T-helper 17 cell (primary cell): ENCODE data around the gene SEZ6. TPM values are rescaled to one million over a fixed set of nuclear protein-coding genes. Genes with fewer than 3 reads are reported as not detected.

ENCODE experiments used
- ATAC-seq: fragments of 150-1000 bp; cut with Tn5 transposase; 2 replicates; pipeline ENCODE4 v1.10.0; 2021; ENCODE audit warnings: mild to moderate bottlenecking, moderate library complexity
- DNase-seq, 3 donors: peaks; one replicate each; pipeline versions ENCODE4 v3.0.0 to v3.0.0-alpha.2; 2020 to 2021
- H3K9me3 ChIP-seq: one replicate; pipeline ENCODE4 v1.7.0; 2013; ENCODE audit warnings: low read length, mild to moderate bottlenecking; ENCODE audit not compliant: control insufficient read depth, poor library complexity, severe bottlenecking
- H3K27ac Mint-ChIP-seq: one replicate; pipeline ENCODE4 v1.8.0; 2022; ENCODE audit warnings: mild to moderate bottlenecking, moderate library complexity, mixed read lengths
- H3K27me3 Mint-ChIP-seq: one replicate; pipeline ENCODE4 v1.8.0; 2022; ENCODE audit warnings: mixed read lengths
- H3K36me3 Mint-ChIP-seq: one replicate; pipeline ENCODE4 v1.8.0; 2022; ENCODE audit warnings: low read depth, mixed read lengths
- H3K4me1 Mint-ChIP-seq: one replicate; pipeline ENCODE4 v1.8.0; 2022; ENCODE audit warnings: mild to moderate bottlenecking, mixed read lengths
- H3K4me3 Mint-ChIP-seq: one replicate; pipeline ENCODE4 v1.8.0; 2022; ENCODE audit warnings: mild to moderate bottlenecking, moderate library complexity, mixed read lengths
- total RNA-seq, 4 donors: library from RNA in 2 of 4; stranded (reverse) in 2 of 4; gene quantifications; one replicate each; pipeline ENCODE4 v1.2.3 and lab custom pipeline; 2022 to 2026

SEZ6 gene, protein sequence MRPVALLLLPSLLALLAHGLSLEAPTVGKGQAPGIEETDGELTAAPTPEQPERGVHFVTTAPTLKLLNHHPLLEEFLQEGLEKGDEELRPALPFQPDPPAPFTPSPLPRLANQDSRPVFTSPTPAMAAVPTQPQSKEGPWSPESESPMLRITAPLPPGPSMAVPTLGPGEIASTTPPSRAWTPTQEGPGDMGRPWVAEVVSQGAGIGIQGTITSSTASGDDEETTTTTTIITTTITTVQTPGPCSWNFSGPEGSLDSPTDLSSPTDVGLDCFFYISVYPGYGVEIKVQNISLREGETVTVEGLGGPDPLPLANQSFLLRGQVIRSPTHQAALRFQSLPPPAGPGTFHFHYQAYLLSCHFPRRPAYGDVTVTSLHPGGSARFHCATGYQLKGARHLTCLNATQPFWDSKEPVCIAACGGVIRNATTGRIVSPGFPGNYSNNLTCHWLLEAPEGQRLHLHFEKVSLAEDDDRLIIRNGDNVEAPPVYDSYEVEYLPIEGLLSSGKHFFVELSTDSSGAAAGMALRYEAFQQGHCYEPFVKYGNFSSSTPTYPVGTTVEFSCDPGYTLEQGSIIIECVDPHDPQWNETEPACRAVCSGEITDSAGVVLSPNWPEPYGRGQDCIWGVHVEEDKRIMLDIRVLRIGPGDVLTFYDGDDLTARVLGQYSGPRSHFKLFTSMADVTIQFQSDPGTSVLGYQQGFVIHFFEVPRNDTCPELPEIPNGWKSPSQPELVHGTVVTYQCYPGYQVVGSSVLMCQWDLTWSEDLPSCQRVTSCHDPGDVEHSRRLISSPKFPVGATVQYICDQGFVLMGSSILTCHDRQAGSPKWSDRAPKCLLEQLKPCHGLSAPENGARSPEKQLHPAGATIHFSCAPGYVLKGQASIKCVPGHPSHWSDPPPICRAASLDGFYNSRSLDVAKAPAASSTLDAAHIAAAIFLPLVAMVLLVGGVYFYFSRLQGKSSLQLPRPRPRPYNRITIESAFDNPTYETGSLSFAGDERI
- under 1 TPM; 0.35 to 0.47 TPM for total RNA-seq
- 0.23 to 0.98 reads per million in 2 donors for total RNA-seq (lab: John Stamatoyannopoulos, UW)

- no peaks in the 10 kb centered on the region for H3K9me3 ChIP-seq
- Mint-ChIP-seq H3K4me1 (no peaks in the 10 kb centered on the region), H3K27me3 (peaks cover 70% of the 10 kb centered on the region), H3K36me3 (peaks cover 9% of the 10 kb centered on the region), H3K27ac (no peak within 1 kb of the TSS), H3K4me3 (no peak within 1 kb of the TSS)
- DNase-seq, result peak; percentile 28 to 58 (median 51)
- peak; percentile 81 for ATAC-seq
Measured at GRCh38 chr17:29005936-29006511, at the start of gene SEZ6. Gene SEZ6 (minus strand): TSS chr17:29006033. CDS start chr17:29005869, 164 bp downstream.

DNA sequence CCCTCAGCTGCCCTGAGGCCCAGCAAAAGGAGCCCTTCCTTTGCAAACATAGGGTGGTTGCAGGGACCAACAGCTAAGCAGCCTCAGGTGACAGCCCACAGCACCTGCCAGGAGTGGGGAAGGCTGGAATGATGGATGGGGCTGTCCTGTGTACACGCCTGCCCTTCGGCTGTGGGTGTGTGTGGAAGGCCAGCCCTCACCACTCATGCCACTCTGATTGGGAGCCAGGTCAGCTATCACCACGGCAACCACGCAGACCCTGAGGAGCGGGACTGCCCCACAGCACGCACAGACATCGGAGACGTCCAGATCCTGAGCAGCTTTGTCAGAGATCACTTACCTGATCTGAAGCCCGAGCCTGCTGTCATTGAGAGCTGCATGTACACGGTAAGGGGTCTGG, 49.0 kb upstream of the SEZ6 start:
- H3K27ac Mint-ChIP-seq, result no peak overlapping the region
- no peaks in the 10 kb centered on the region for H3K9me3 ChIP-seq

DNA sequence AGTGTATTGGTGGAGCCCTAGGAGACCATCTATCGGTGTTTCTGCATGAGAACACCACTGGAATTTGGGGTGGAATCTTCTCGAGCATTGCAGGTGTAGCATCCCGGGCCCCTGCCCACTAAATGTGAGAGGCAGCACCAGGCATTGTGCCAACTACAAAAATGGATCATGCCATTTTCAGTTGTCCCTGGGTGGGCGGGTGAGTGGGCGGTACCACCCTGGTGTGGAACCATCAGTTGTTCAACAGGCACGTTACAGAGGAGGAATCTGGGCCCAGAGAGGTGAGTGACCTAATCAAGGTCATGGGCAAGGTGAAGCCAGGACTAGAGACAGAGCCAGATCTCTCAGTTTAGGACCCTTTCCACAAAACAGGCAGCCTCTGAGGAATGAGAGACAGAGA, 45.9 kb upstream of the SEZ6 start:
- ATAC-seq, result no peak
- peak overlapping the region; percentile 60 for H3K27ac Mint-ChIP-seq

More for the DNA sequence above, 49.0 kb upstream of the SEZ6 start:
- Mint-ChIP-seq H3K27me3 (peaks cover 17% of the 10 kb centered on the region), H3K4me1 (no peaks in the 10 kb centered on the region), H3K36me3 (peaks cover 2% of the 10 kb centered on the region), H3K4me3 (no peak overlapping the region)
- DNase-seq, result no peak
- ATAC-seq, result no peak

DNA sequence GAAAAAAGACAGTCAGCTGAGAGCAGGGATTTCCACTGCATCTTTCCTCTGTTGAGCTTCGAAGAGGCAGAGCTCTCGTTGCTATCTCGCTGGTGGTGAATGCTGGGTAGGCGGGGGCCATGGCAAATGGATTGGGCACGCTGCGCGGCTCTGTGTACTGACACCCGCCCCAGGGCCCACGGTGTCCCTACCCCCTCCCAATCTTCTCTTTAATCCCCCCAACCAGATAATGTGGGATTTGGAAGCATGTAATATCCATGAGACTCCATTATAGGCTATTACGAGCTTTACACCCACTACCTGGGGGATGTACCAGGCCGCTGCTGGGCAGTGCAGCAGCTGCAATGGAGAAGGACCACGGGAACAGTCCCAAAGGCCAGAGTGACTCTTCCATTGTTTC, 45.4 kb upstream of the SEZ6 start:
- no peak overlapping the region for H3K4me3 Mint-ChIP-seq
- H3K4me1 Mint-ChIP-seq, result no peaks in the 10 kb centered on the region
- peaks cover 45% of the 10 kb centered on the region for H3K27me3 Mint-ChIP-seq
- H3K27ac Mint-ChIP-seq, result no peak overlapping the region
- H3K9me3 ChIP-seq, result no peaks in the 10 kb centered on the region
- H3K36me3 Mint-ChIP-seq, result peaks cover 3% of the 10 kb centered on the region
- ATAC-seq, result no peak
- DNase-seq, result no peak

More for the DNA sequence above, 45.9 kb upstream of the SEZ6 start:
- Mint-ChIP-seq H3K27me3 (peaks cover 40% of the 10 kb centered on the region), H3K4me1 (no peaks in the 10 kb centered on the region), H3K4me3 (no peak overlapping the region), H3K36me3 (peaks cover 3% of the 10 kb centered on the region)
- no peaks in the 10 kb centered on the region for H3K9me3 ChIP-seq
- DNase-seq, result no peak

- no peak overlapping the region for H3K27ac Mint-ChIP-seq
- no peak for ATAC-seq
Measured at GRCh38 chr17:29050176-29050575, 44.3 kb upstream of the SEZ6 start.

GRCh38 chr17:29049541-29050145, 43.8 kb upstream of the SEZ6 start:
- peaks cover 52% of the 10 kb centered on the region for H3K27me3 Mint-ChIP-seq
- H3K9me3 ChIP-seq, result no peaks in the 10 kb centered on the region
- no peak for ATAC-seq
- H3K4me3 Mint-ChIP-seq, result no peak overlapping the region
- no peaks in the 10 kb centered on the region for H3K4me1 Mint-ChIP-seq
- H3K27ac Mint-ChIP-seq, result no peak overlapping the region
- no peak for DNase-seq
- H3K36me3 Mint-ChIP-seq, result peaks cover 3% of the 10 kb centered on the region

More at GRCh38 chr17:29050176-29050575, 44.3 kb upstream of the SEZ6 start:
- no peak for DNase-seq
- Mint-ChIP-seq H3K36me3 (peaks cover 3% of the 10 kb centered on the region), H3K27me3 (peaks cover 52% of the 10 kb centered on the region), H3K4me3 (no peak overlapping the region), H3K4me1 (no peaks in the 10 kb centered on the region)
- no peaks in the 10 kb centered on the region for H3K9me3 ChIP-seq

GRCh38 chr17:29048440-29049368, 42.9 kb upstream of the SEZ6 start:
- DNase-seq (no peak), ATAC-seq (no peak)
- Mint-ChIP-seq H3K27me3 (peaks cover 52% of the 10 kb centered on the region), H3K36me3 (peaks cover 3% of the 10 kb centered on the region), H3K4me3 (no peak overlapping the region), H3K27ac (no peak overlapping the region), H3K4me1 (no peaks in the 10 kb centered on the region)
- H3K9me3 ChIP-seq, result no peaks in the 10 kb centered on the region

GRCh38 chr17:29046473-29046839, 40.6 kb upstream of the SEZ6 start:
- DNase-seq (no peak), ATAC-seq (no peak)
- no peak overlapping the region for H3K4me3 Mint-ChIP-seq
- peaks cover 3% of the 10 kb centered on the region for H3K36me3 Mint-ChIP-seq
- H3K27ac Mint-ChIP-seq, result no peak overlapping the region
- no peaks in the 10 kb centered on the region for H3K9me3 ChIP-seq
- H3K27me3 Mint-ChIP-seq, result peaks cover 59% of the 10 kb centered on the region
- peaks cover 6% of the 10 kb centered on the region for H3K4me1 Mint-ChIP-seq

DNA sequence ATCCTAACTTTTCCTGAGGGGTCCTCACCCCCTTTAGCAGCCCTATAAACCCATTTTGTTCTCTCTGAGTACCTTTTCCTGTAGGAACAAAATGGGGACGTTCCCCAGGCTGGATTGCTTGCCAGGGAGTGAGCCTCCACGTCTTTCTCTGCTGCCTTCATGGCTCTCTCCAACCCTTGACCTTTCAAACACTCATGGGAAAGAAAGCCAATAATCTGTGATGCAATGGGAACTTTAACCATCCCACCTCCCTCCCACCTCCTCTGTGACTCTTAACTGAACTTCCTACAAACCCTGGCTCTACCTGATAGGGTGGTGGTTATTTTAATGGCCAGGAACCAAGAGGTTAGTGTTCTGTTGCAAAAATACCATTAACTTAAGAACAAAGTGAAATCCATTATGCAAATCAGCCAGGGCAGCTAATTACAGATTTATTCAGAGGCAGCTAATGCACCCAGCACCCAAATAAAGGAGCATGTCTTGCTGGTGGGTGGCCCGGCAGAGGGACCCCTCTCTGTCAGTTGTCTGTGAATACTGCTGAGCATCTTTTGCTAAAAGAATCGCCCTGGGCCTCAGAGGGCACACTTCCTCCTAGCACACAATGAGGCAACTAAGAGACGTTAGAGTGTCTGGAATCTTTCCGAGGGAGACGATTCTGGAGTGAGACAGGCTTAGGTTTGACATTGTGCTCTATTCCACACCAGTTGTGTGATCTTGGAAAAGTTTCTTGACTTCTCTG, 40.1 kb upstream of the SEZ6 start:
- H3K4me3 Mint-ChIP-seq, result no peak overlapping the region
- no peaks in the 10 kb centered on the region for H3K9me3 ChIP-seq
- no peak overlapping the region for H3K27ac Mint-ChIP-seq
- peaks cover 6% of the 10 kb centered on the region for H3K4me1 Mint-ChIP-seq
- peaks cover 3% of the 10 kb centered on the region for H3K36me3 Mint-ChIP-seq
- H3K27me3 Mint-ChIP-seq, result peaks cover 61% of the 10 kb centered on the region
- no peak for DNase-seq
- ATAC-seq, result no peak

DNA sequence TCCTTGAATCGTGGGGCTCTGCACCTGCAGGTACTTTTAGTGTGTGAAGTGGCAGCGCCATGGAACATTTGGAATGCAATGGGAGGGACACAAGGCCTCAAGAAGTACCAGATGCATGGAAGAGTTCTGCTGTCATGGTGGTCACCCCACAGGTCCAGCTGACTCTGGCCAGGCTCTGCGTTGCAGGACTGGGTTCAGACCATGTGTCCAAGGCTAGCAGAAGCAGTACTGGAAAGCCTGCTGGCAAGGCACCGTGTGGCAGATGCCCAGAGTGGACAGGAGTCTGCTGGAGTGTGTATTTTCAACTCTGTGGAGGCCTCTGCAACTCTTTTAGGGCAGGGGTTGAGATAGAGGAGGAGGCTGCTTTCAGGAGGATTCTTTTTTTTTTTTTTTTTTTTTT, 39.2 kb upstream of the SEZ6 start:
- Mint-ChIP-seq H3K36me3 (peaks cover 3% of the 10 kb centered on the region), H3K4me1 (peaks cover 6% of the 10 kb centered on the region), H3K27me3 (peaks cover 56% of the 10 kb centered on the region), H3K4me3 (no peak overlapping the region), H3K27ac (no peak overlapping the region)
- H3K9me3 ChIP-seq, result no peaks in the 10 kb centered on the region
- DNase-seq (no peak), ATAC-seq (no peak)

DNA sequence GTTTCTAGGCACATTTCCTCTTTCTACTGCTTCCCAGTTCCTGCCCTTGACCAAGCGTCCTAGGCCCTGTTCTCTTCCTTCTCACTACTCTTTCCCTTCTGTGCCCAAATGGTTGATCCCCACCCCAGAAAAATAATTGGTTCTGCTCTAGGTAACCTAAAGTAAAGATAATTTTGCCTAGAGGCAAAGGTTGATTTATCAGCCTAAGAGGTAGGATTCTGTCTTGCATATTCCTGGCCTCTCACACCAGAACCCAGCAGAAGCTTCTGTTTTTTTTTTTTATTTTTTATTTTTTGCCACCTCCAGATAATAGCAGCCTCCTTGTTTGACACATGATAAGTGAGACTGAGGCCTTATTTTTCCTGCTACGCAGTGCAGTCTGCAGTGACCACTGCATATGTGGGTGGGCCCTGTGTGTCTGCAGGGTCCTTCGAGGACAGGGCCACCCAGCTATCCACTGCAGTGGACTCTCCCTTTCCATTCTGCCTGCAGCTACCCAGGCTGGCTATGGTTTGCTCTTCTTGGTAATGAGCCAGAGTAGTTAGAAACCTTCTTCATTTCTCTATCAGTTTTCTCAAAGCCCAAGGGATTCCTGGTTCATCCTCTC, 37.8 kb upstream of the SEZ6 start:
- no peak overlapping the region for H3K4me3 Mint-ChIP-seq
- ATAC-seq, result no peak
- no peak overlapping the region for H3K27ac Mint-ChIP-seq

More for the DNA sequence above, 37.8 kb upstream of the SEZ6 start:
- H3K9me3 ChIP-seq, result no peaks in the 10 kb centered on the region
- peaks cover 42% of the 10 kb centered on the region for H3K27me3 Mint-ChIP-seq
- H3K4me1 Mint-ChIP-seq, result peaks cover 6% of the 10 kb centered on the region
- H3K36me3 Mint-ChIP-seq, result no peaks in the 10 kb centered on the region
- DNase-seq, result no peak
